TTC549 (cell line): ENCODE data around the gene CACNA2D3.
"Not testable (repeated sequence)": the region's sequence is repeated elsewhere in the genome, so short reads cannot be mapped to it uniquely, and the experiment has no call there.

Source experiments
- FAIRE-seq: peaks from 2 replicates; lab custom pipeline; 2012; peaks lifted over from hg19 to GRCh38; lab: Jason Lieb, UNC

The CACNA2D3 gene

DNA sequence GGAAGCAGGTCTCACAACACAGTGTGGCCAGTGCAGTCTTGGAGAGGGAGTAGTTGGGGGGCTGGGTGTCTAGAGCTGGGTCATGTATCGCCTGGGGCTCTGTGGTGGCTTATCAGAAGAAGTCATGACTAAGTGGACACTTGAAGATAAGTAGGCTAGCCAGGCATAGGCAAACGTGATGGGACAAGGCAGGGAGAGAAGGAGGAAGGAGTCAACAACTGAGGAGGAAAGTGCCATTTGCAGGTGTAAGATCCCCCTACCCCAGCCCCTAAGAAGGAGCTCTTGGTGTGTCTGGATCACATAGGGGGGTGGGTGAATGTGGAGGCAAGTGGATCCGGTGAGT, 453.2 kb downstream of the CACNA2D3 start:
- no peak for FAIRE-seq

DNA sequence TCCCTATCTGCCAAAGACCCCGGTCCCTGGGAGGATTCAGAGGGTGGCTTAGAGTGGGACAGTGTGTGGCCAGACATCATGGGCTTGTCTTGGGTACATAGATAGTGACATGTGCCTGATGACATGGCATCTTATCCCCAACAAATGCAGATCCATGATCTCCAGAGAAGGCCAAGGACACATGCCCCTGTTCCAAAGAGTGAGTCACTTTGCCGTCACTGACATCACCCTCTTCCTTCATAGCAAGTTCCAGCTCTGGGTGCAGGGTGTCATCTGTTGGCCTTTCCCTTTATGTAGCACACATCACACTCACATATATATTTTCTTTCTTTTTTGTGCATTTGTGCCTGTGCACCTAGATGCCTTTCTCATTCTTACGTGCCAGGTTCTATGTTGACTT, 455.0 kb downstream of the CACNA2D3 start:
- no peak for FAIRE-seq

- no peak for FAIRE-seq
Observed at GRCh38 chr3:54578417-54578816, 456.1 kb downstream of the CACNA2D3 start.

- FAIRE-seq: no peak
Observed at GRCh38 chr3:54580453-54580852, 458.1 kb downstream of the CACNA2D3 start.

- FAIRE-seq: no peak
Observed at GRCh38 chr3:54582424-54582823, 460.1 kb downstream of the CACNA2D3 start.

- no peak for FAIRE-seq
Observed at GRCh38 chr3:54591157-54591556, 468.8 kb downstream of the CACNA2D3 start.

DNA sequence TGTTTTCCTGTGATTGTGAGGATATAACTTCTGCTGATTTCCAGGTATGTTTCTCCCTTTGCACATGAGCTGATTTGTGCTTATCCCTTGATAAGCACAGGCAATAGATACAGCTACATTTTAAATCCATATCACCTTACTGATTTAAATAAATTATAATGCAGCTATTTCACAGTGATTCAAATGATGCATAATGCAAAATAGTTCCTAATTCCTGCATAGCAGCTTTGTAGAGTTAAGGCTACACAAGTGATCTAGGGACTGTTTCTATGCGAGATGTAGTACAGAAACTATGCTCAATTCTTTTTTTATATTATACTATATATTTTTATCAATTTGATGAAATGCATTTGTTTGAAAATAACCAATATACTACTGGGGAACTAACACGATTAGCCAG, 471.3 kb downstream of the CACNA2D3 start:
- FAIRE-seq: no peak

DNA sequence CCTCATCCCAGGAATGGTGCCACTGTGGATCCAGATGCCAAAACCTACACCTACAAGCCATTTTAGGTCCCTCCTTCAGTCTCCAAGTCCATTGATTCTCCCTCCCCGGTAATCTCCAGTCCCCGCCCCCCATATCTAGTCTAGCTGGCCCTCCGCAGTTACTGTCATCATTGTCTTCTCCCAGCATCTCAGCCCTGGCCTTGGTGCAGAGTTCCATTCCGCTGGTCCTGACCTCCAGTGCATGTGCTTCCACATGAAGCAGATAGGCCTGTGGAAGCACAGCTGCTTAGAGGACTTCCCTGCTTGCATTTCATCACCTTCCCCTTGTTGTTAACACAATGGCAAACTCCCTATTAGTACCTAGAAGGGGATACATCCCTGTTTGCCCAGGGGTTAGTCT, 473.7 kb downstream of the CACNA2D3 start:
- no peak for FAIRE-seq

DNA sequence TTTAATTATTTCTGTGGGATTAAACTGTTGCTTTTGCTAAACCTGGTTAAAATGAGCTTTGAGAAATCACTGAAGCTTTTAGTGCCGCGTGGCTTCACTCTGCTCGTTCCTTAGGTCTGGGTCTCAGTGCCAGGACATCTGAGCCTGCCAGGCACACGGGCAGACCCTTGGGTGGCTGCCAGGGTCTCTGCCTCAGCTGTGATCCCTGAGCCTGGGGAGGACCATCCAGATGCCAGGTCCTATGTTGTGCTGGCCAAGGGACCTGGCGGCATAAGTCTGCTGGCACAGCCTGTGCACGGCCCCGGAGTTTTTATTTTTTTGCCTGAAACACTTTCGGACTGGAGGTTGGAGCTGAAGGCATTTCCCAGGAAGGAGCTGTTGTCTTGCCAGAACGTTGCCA, 477.4 kb downstream of the CACNA2D3 start:
- FAIRE-seq: no peak

DNA sequence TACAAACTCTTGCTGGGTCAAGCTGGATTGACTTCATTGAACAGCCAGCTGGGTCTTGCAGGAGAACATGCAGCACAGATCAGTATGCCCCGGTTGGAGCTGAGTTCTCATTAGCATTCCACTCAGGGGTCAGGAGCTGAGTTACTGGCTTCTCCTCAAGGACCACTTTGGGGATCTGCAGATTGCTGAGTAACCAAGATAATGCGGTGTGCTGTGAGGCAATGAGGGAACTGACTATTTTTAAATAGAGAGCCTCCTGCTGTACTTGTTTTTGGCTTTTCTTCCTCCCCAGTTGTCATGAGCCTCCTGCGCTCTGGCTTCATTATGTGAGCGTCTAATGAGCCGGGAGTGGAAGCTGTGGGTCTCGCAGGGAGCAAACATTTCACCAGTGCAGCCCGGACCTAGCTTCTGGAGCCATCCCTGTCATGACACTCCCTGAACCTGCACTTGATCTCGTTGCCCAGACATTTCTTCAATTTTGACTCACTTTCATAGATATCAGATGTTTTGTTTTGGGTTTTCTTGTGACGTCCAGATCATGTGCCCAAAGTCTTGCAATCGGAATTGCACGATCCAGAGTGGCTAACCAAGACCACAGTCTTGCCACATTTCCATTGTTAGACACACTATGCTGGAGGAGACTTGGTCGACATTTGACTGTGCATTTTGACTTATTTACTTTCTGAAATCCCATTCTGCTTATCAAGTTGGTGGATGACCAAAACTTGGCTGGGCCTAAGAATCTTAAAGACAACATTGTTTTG, 478.3 kb downstream of the CACNA2D3 start:
- no peak for FAIRE-seq

- no peak for FAIRE-seq
Observed at GRCh38 chr3:54604495-54604894, 482.1 kb downstream of the CACNA2D3 start.

DNA sequence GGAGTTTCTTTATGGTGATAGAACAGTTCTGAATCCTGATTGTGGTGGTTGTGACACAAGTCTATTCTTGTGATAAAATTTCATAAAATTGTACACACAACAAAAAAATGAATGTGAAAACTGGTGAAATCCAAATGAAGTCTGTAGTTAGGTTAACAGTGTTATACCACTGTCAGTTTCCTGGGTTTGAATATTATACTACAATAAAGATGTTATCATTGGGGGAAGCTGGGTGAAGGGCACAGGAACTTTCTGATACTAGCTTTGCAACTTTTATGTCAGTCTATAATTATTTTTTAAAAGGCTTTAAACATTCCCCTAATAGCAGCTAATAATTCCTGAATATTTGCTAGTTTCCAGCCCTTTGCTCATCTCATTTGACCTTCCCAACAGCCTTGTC, 485.7 kb downstream of the CACNA2D3 start:
- FAIRE-seq: no peak

DNA sequence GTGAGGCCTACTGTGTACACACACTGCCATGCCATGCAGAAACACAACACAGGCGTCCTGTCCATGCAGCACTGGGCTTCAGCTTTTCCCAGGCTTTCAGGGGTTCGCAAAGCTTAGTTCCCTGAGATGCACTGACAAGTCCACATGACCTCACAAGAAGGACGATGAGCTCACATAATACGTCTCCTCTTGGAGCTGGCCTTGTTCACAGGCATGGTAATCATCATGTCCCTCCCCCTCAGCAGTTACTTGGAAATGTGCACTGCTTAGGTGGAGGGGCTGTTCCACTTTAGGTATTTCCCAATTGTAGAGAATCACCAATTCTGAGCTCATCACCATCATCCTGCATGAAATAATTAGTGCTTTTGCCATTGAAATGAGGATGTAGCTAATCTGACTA, 496.7 kb downstream of the CACNA2D3 start:
- FAIRE-seq: no peak

DNA sequence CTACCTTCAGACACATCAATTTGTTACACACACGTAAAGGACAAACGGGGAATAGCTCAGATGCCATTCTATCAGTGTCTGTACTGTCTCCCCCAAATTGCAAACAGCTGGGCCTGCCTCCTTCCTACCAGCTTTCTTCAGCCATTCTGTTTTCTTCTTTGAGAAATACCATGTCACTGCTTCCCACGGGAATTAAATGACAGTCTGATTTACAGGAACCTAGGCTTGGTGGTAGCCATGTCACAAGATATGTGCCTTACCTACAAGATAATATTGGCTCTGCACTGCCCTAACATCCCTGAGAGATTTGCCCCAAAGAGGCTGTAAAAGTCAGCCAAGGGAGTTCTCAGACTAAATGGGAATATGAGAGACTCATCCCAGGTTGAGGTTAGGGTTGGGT, 497.2 kb downstream of the CACNA2D3 start:
- no peak for FAIRE-seq

- no peak for FAIRE-seq
Observed at GRCh38 chr3:54621184-54621583, 498.8 kb downstream of the CACNA2D3 start.

DNA sequence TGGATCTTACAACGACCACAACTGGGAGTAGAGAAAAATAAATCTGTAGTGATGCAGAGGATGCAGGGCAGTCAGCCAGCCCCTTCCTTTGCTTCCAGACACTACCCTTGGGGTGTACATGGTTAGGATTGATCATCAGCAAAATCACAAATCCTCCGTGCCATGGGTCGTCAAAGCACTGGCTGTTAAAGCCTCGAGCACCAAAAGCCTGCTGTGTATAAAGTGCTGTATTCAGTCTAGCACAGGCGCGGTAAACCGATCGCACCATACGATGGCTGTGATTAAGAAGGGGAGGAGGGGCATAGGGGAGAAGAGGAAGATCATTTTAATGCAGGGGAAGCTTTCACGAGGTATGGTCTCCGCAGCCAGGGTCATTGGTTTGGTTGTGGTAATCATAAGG, 500.3 kb downstream of the CACNA2D3 start:
- FAIRE-seq: no peak

- FAIRE-seq: no peak
Observed at GRCh38 chr3:54625805-54626787, 503.7 kb downstream of the CACNA2D3 start.

GRCh38 chr3:54628888-54629441, 506.6 kb downstream of the CACNA2D3 start:
- no peak for FAIRE-seq

GRCh38 chr3:54630101-54630623, 507.8 kb downstream of the CACNA2D3 start:
- FAIRE-seq: no peak

DNA sequence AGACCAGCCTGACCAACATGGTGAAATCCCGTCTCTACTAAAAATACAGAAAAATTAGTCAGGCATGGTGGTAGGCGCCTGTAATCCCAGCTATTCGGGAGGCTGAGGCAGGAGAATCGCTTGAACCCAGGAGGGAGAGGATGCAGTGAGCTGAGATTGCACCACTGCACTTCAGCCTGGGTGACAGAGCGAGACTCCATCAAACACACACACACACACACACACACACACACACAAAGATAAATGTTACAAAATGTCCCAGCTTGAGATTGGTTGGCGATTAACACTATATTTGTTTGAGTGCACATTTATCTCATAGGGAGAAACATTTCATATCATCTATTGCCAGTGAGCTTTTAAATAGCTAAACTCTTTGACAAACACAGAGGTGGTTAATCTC, 508.6 kb downstream of the CACNA2D3 start:
- FAIRE-seq: not testable (repeated sequence)

DNA sequence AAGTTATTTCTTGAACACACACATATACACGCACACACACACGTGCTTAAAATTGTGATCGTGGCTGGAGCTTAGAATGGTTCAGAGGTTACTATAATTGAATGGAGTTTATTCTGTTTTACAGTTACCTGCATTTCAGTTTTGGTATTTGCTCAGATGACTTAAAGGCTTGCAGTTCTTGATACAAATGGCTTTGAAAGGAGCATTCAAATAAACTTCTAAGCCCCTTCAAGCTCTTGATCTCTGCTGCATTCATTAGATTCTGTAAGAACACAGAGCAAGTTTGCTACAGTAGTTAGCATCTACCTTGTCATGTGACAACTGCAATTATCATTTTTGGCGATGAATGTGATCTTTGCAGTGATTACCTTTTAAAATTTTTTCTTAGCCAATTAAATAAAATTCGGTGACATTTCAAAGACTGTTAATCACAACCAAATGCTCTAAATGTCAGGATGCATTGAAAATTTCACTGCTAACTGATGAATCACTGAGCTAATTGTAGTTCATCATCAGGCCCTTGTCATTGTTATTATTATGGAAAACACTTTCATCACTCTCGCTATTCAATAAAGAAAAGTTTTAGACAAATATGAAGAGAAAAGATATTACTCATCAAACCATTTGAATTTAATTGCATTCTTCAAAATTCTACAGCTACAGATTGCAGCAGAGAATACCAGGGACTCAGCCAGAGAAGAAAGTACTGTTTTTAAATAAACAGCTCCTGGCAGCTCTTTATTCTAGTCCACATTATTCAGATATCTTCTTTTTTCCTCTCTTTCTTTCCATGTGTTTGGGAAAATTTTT, 509.4 kb downstream of the CACNA2D3 start:
- no peak for FAIRE-seq

DNA sequence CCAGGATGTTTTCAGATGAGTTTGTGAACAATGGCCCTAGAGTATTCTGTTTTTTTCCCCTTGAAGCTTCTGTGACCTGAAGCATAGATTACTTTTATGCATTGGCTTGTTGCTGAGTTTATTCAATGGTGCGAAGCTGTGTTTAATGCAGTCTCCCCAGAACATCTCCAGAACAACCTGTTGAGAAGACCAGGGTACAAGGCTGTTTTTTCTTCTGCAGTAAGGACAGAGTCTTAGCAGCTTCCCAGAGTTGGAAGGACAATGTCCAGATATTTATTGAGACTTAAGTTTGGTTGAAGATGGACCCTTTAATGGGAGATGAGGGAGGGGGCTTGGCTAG, 509.9 kb downstream of the CACNA2D3 start:
- FAIRE-seq: no peak
